ENCODE measurements around the gene PWWP2B.

- TF ChIP-seq EZH2 (IDR thresholded peaks at IDR 0.05; ENCODE audit: low read depth, unreplicated experiment): no peak
- no peak for TF ChIP-seq CTCF (conservative IDR thresholded peaks at IDR 0.05; ENCODE audit: low read depth in 2 of 2)
- no peak for TF ChIP-seq JUNB (IDR thresholded peaks at IDR 0.05; ENCODE audit: unreplicated experiment)
- no peak for TF ChIP-seq POLR2AphosphoS5 (IDR thresholded peaks at IDR 0.05; ENCODE audit: low read depth)
- no peak for TF ChIP-seq CREB1 (CRISPR knock-in tag; IDR thresholded peaks at IDR 0.05; ENCODE audit: low read depth)
- no peak for TF ChIP-seq EZH2phosphoT487 (IDR thresholded peaks at IDR 0.05; ENCODE audit: unreplicated experiment)
- no peak for TF ChIP-seq REST (IDR thresholded peaks at IDR 0.05; ENCODE audit: unreplicated experiment)
- TF ChIP-seq, protein P1, sequence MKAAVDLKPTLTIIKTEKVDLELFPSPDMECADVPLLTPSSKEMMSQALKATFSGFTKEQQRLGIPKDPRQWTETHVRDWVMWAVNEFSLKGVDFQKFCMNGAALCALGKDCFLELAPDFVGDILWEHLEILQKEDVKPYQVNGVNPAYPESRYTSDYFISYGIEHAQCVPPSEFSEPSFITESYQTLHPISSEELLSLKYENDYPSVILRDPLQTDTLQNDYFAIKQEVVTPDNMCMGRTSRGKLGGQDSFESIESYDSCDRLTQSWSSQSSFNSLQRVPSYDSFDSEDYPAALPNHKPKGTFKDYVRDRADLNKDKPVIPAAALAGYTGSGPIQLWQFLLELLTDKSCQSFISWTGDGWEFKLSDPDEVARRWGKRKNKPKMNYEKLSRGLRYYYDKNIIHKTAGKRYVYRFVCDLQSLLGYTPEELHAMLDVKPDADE (IDR thresholded peaks at IDR 0.05): no peak
- no peak for TF ChIP-seq ZNF114 (CRISPR knock-in tag; IDR thresholded peaks at IDR 0.05)
- no peak for TF ChIP-seq NANOG (IDR thresholded peaks at IDR 0.05; ENCODE audit: borderline replicate concordance)
Measured at GRCh38 chr10:132443605-132443982, 46.6 kb downstream of the PWWP2B start.
